CD14-positive monocyte (primary cell): ENCODE measurements around the gene ABCC4. TPM values are rescaled to one million over a fixed set of nuclear protein-coding genes. Genes with fewer than 3 reads are reported as not detected.

Experiments used
- DNase-seq, 3 donors: peaks; one replicate each; pipeline ENCODE4 v3.0.0-alpha.2; 2011 to 2022
- H2AFZ ChIP-seq: 2 replicates; pipeline ENCODE4 v1.6.0; 2012; ENCODE audit warnings: mild to moderate bottlenecking, low read depth, low read length, inconsistent platforms; ENCODE audit not compliant: insufficient read depth, poor library complexity, severe bottlenecking
- H3K27ac ChIP-seq, 2 donors: 1 replicate in 1 of 2; 2 replicates in 1 of 2; pipeline ENCODE4 v1.5.1; 2012 to 2013; ENCODE audit warnings: low read length in 2 of 2, control low read depth in 1 of 2, inconsistent platforms in 1 of 2, low read depth in 1 of 2, mild to moderate bottlenecking in 1 of 2
- H3K27me3 ChIP-seq, 2 donors: one replicate each; pipeline versions ENCODE4 v1.6.0 to v1.6.1; 2011 to 2013; ENCODE audit warnings: low read length in 2 of 2; ENCODE audit not compliant: control insufficient read depth in 2 of 2, insufficient read depth in 2 of 2
- H3K36me3 ChIP-seq, 2 donors: replicated peaks in 1 of 2; 1 replicate in 1 of 2; 2 replicates in 1 of 2; pipeline versions ENCODE4 v1.5.1 to v1.6.1; 2012 to 2013; ENCODE audit warnings: low read length in 2 of 2, control low read depth in 1 of 2, inconsistent platforms in 1 of 2, mild to moderate bottlenecking in 1 of 2; ENCODE audit not compliant: insufficient read depth in 2 of 2, control insufficient read depth in 1 of 2
- H3K4me1 ChIP-seq, 2 donors: 1 replicate in 1 of 2; 2 replicates in 1 of 2; pipeline versions ENCODE4 v1.5.1 to v1.6.1; 2012 to 2013; ENCODE audit warnings: low read length in 2 of 2, control low read depth in 1 of 2, inconsistent platforms in 1 of 2, mild to moderate bottlenecking in 1 of 2, moderate library complexity in 1 of 2; ENCODE audit not compliant: insufficient read depth in 2 of 2, control insufficient read depth in 1 of 2
- H3K4me2 ChIP-seq: replicated peaks from 2 replicates; pipeline ENCODE3; 2012; ENCODE audit warnings: low read length, moderate library complexity, mild to moderate bottlenecking; ENCODE audit not compliant: poor library complexity, severe bottlenecking; ENCODE audit errors: extremely low read depth
- H3K4me3 ChIP-seq, 3 experiments: fragments of 200-600 bp in 1 of 3; sonication (generic) in 1 of 3; replicated peaks in 1 of 3; 1 replicate in 2 of 3; 2 replicates in 1 of 3; pipeline ENCODE4 v1.5.1; 2011 to 2013; ENCODE audit warnings: low read length in 3 of 3, mild to moderate bottlenecking in 3 of 3, control low read depth in 2 of 3, low read depth in 2 of 3, inconsistent platforms in 1 of 3, moderate library complexity in 1 of 3
- H3K79me2 ChIP-seq: 2 replicates; pipeline ENCODE4 v1.6.0; 2012; ENCODE audit warnings: mild to moderate bottlenecking, control low read depth, inconsistent platforms, low read length, moderate library complexity; ENCODE audit not compliant: insufficient read depth
- H3K9ac ChIP-seq: 2 replicates; pipeline ENCODE4 v1.6.0; 2017; ENCODE audit warnings: low read length, mild to moderate bottlenecking; ENCODE audit not compliant: insufficient read depth, poor library complexity, severe bottlenecking
- H3K9me3 ChIP-seq, 2 donors: replicated peaks in 1 of 2; 1 replicate in 1 of 2; 2 replicates in 1 of 2; pipeline versions ENCODE4 v1.5.1 to v1.6.1; 2012 to 2013; ENCODE audit warnings: low read length in 2 of 2, control low read depth in 1 of 2; ENCODE audit not compliant: control insufficient read depth in 1 of 2, insufficient read depth in 1 of 2
- H4K20me1 ChIP-seq: 2 replicates; pipeline ENCODE4 v1.6.0; 2012; ENCODE audit warnings: mild to moderate bottlenecking, low read length, control low read depth, moderate library complexity; ENCODE audit not compliant: insufficient read depth
- H3K27ac Mint-ChIP-seq, 7 donors: one replicate each; pipeline ENCODE4 v1.8.0; 2020; ENCODE audit warnings: mild to moderate bottlenecking in 7 of 7, mixed read lengths in 7 of 7, moderate library complexity in 6 of 7, inconsistent platforms in 2 of 7
- H3K27me3 Mint-ChIP-seq, 3 donors: one replicate each; pipeline ENCODE4 v1.8.0; 2021 to 2022; ENCODE audit warnings: low read depth in 3 of 3, mild to moderate bottlenecking in 3 of 3, mixed read lengths in 3 of 3, moderate library complexity in 3 of 3, inconsistent platforms in 1 of 3
- H3K36me3 Mint-ChIP-seq, 2 donors: one replicate each; pipeline ENCODE4 v1.8.0; 2020; ENCODE audit warnings: mixed read lengths in 2 of 2, inconsistent platforms in 1 of 2, mild to moderate bottlenecking in 1 of 2
- H3K4me1 Mint-ChIP-seq: one replicate; pipeline ENCODE4 v1.8.0; 2020; ENCODE audit warnings: mild to moderate bottlenecking, mixed read lengths
- H3K4me3 Mint-ChIP-seq, 2 donors: one replicate each; pipeline ENCODE4 v1.8.0; 2020; ENCODE audit warnings: mild to moderate bottlenecking in 2 of 2, mixed read lengths in 2 of 2, moderate library complexity in 1 of 2
- H3K9me3 Mint-ChIP-seq, 7 donors: one replicate each; pipeline ENCODE4 v1.8.0; 2020 to 2022; ENCODE audit warnings: mixed read lengths in 7 of 7, mild to moderate bottlenecking in 6 of 7, moderate library complexity in 6 of 7, inconsistent platforms in 2 of 7
- WGBS: methylation state at CpG from one replicate; pipeline ENCODE4 v1.1.5; 2013; ENCODE audit warnings: missing lambda C conversion rate; ENCODE audit not compliant: insufficient coverage; 5-methylcytosine and 5-hydroxymethylcytosine counted together
- intact Hi-C, 2 donors: fragments of 100-400 bp; cut with micrococcal nuclease; formaldehyde crosslinking; loops; one replicate each; pipeline versions ENCODE4 v1.15.0 to v1.15.1; 2023
- polyA plus RNA-seq, 3 donors: library from polyadenylated mRNA; depleted of rRNA in 1 of 3; unstranded in 2 of 3; stranded (reverse) in 1 of 3; fragments of 300-500 nt in 2 of 3; fragments of >200 nt in 1 of 3; fragmentation: Illumina TruSeq in 2 of 3; gene quantifications; 1 replicate in 2 of 3; 2 replicates in 1 of 3; pipeline ENCODE4 v1.2.3, GENCODE V29; 2012 to 2021
- TF ChIP-seq, protein P1 (sequence below): fragments of 200-600 bp; IDR thresholded peaks from one replicate; pipeline ENCODE4 v1.8.0; 2022; ENCODE audit warnings: antibody characterized with exemption, mild to moderate bottlenecking

ABCC4 gene
- polyA plus RNA-seq, 3 donors = 0.96 to 2.5 (median 1.7) TPM

GRCh38 chr13:95326695-95327094 is 25.4 kb upstream of the ABCC4 start:
- Mint-ChIP-seq H3K36me3 (no peaks in the 10 kb centered on the region), H3K4me3 (no peak overlapping the region), H3K9me3 (peaks cover 0 to 1% (median 0%) of the 10 kb centered on the region in 7 donors), H3K4me1 (no peaks in the 10 kb centered on the region), H3K27ac (no peak overlapping the region), H3K27me3 (peaks cover 5 to 8% (median 5%) of the 10 kb centered on the region in 3 donors)
- no peak overlapping the region for H3K9ac ChIP-seq
- H3K27ac ChIP-seq = no peak overlapping the region
- H3K9me3 ChIP-seq = no peaks in the 10 kb centered on the region
- no peak overlapping the region for H2AFZ ChIP-seq
- no peak for DNase-seq
- H3K4me1 ChIP-seq = no peaks in the 10 kb centered on the region
- TF ChIP-seq, protein P1, sequence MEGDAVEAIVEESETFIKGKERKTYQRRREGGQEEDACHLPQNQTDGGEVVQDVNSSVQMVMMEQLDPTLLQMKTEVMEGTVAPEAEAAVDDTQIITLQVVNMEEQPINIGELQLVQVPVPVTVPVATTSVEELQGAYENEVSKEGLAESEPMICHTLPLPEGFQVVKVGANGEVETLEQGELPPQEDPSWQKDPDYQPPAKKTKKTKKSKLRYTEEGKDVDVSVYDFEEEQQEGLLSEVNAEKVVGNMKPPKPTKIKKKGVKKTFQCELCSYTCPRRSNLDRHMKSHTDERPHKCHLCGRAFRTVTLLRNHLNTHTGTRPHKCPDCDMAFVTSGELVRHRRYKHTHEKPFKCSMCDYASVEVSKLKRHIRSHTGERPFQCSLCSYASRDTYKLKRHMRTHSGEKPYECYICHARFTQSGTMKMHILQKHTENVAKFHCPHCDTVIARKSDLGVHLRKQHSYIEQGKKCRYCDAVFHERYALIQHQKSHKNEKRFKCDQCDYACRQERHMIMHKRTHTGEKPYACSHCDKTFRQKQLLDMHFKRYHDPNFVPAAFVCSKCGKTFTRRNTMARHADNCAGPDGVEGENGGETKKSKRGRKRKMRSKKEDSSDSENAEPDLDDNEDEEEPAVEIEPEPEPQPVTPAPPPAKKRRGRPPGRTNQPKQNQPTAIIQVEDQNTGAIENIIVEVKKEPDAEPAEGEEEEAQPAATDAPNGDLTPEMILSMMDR = no peak
- no peaks in the 10 kb centered on the region for H3K27me3 ChIP-seq
- 95% methylated on average over 3 of the region's 5 CpGs for WGBS
- H3K79me2 ChIP-seq = no peaks in the 10 kb centered on the region
- H3K4me2 ChIP-seq = no peak overlapping the region
- H4K20me1 ChIP-seq = no peaks in the 10 kb centered on the region
- intact Hi-C loops = no loop called here
- H3K36me3 ChIP-seq = no peaks in the 10 kb centered on the region
- no peak overlapping the region for H3K4me3 ChIP-seq

GRCh38 chr13:95325485-95325884 is 24.2 kb upstream of the ABCC4 start:
- TF ChIP-seq, protein P1 = no peak
- H3K4me1 ChIP-seq = no peaks in the 10 kb centered on the region
- 83% methylated on average over 2 of the region's 3 CpGs for WGBS
- H3K36me3 ChIP-seq = no peaks in the 10 kb centered on the region
- intact Hi-C loops = no loop called here
- Mint-ChIP-seq H3K27me3 (peaks cover 5 to 8% (median 5%) of the 10 kb centered on the region in 3 donors), H3K9me3 (peaks cover 0 to 1% (median 0%) of the 10 kb centered on the region in 7 donors), H3K27ac (no peak overlapping the region), H3K36me3 (no peaks in the 10 kb centered on the region), H3K4me3 (no peak overlapping the region), H3K4me1 (no peaks in the 10 kb centered on the region)
- no peaks in the 10 kb centered on the region for H3K27me3 ChIP-seq
- H3K27ac ChIP-seq = no peak overlapping the region
- H3K4me2 ChIP-seq = no peak overlapping the region
- H3K79me2 ChIP-seq = no peaks in the 10 kb centered on the region
- H3K4me3 ChIP-seq = no peak overlapping the region
- H3K9ac ChIP-seq = no peak overlapping the region
- H3K9me3 ChIP-seq = no peaks in the 10 kb centered on the region
- no peak overlapping the region for H2AFZ ChIP-seq
- no peak for DNase-seq
- H4K20me1 ChIP-seq = no peaks in the 10 kb centered on the region
